ENCODE data around the gene PPP1R3F.
A peak's percentile ranks its signal among the peaks of the same experiment; 100 is the strongest.

PPP1R3F gene

DNA sequence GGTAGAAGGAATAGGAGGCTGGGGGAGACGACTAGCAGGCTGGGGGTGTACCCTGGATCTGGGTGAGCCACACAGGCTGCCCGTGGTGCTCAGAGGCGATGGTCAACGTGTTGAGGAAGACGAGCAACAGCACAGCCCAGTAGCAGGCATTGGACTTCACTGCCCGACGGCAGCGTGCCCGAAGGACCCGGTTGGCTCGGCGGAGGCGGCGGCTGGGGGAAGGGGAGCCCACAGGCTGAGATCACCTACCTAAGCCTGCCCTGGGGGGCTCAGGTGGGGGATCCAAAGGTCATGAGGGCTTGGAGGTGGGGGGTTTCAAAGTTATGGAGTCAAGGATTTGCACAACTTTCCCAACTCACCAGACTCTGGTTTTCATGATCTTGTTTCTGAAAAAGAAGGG, 43.7 kb upstream of the PPP1R3F start:
- ATAC-seq: no peak
- TF ChIP-seq ARNTL (CRISPR knock-in tag; IDR thresholded peaks at IDR 0.05; ENCODE audit: borderline replicate concordance, low read depth) (no peak), TOX (CRISPR knock-in tag; IDR thresholded peaks at IDR 0.05; ENCODE audit: borderline replicate concordance) (no peak), ESRRG (CRISPR knock-in tag; IDR thresholded peaks at IDR 0.05) (no peak), BACH2 (CRISPR knock-in tag; IDR thresholded peaks at IDR 0.05; ENCODE audit: borderline replicate concordance) (no peak), PPARA (CRISPR knock-in tag; IDR thresholded peaks at IDR 0.05; ENCODE audit: borderline replicate concordance) (no peak), CSDC2 (CRISPR knock-in tag; IDR thresholded peaks at IDR 0.05) (no peak)

DNA sequence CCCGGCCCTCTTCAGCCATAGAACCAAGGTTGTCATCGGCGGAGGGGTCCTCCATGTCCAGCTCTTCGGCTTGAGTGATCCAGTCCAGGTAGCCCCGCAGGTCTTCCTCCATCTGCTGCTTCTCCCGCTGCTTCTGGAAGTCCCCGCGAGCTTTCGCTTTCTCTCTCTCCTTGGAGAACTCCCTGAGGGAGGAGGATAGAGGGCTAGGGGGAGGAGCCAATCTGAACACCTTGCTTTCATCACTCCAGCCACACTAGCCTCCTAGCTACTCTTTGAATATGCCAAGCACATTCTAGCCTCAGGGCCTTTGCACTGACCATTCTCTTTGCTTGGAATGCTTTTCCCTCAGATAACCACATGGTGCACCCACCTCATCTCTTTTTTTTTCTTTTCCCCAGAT, 42.6 kb upstream of the PPP1R3F start:
- ATAC-seq: no peak
- TF ChIP-seq SNAI2 (CRISPR knock-in tag; IDR thresholded peaks at IDR 0.05): no peak
- TF ChIP-seq ZFP3 (CRISPR knock-in tag; IDR thresholded peaks at IDR 0.05): no peak
- no peak for TF ChIP-seq ISL1 (CRISPR knock-in tag; IDR thresholded peaks at IDR 0.05)
- no peak for TF ChIP-seq GLIS3 (CRISPR knock-in tag; IDR thresholded peaks at IDR 0.05)
- no peak for TF ChIP-seq ARNTL (CRISPR knock-in tag; IDR thresholded peaks at IDR 0.05; ENCODE audit: borderline replicate concordance, low read depth)
- no peak for TF ChIP-seq TCF4 (CRISPR knock-in tag; IDR thresholded peaks at IDR 0.05; ENCODE audit: borderline replicate concordance)
- TF ChIP-seq, protein P1, sequence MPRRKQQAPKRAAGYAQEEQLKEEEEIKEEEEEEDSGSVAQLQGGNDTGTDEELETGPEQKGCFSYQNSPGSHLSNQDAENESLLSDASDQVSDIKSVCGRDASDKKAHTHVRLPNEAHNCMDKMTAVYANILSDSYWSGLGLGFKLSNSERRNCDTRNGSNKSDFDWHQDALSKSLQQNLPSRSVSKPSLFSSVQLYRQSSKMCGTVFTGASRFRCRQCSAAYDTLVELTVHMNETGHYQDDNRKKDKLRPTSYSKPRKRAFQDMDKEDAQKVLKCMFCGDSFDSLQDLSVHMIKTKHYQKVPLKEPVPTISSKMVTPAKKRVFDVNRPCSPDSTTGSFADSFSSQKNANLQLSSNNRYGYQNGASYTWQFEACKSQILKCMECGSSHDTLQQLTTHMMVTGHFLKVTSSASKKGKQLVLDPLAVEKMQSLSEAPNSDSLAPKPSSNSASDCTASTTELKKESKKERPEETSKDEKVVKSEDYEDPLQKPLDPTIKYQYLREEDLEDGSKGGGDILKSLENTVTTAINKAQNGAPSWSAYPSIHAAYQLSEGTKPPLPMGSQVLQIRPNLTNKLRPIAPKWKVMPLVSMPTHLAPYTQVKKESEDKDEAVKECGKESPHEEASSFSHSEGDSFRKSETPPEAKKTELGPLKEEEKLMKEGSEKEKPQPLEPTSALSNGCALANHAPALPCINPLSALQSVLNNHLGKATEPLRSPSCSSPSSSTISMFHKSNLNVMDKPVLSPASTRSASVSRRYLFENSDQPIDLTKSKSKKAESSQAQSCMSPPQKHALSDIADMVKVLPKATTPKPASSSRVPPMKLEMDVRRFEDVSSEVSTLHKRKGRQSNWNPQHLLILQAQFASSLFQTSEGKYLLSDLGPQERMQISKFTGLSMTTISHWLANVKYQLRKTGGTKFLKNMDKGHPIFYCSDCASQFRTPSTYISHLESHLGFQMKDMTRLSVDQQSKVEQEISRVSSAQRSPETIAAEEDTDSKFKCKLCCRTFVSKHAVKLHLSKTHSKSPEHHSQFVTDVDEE (CRISPR knock-in tag; IDR thresholded peaks at IDR 0.05): no peak
- TF ChIP-seq, protein P2, sequence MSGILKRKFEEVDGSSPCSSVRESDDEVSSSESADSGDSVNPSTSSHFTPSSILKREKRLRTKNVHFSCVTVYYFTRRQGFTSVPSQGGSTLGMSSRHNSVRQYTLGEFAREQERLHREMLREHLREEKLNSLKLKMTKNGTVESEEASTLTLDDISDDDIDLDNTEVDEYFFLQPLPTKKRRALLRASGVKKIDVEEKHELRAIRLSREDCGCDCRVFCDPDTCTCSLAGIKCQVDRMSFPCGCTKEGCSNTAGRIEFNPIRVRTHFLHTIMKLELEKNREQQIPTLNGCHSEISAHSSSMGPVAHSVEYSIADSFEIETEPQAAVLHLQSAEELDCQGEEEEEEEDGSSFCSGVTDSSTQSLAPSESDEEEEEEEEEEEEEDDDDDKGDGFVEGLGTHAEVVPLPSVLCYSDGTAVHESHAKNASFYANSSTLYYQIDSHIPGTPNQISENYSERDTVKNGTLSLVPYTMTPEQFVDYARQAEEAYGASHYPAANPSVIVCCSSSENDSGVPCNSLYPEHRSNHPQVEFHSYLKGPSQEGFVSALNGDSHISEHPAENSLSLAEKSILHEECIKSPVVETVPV (CRISPR knock-in tag; IDR thresholded peaks at IDR 0.05): no peak
- no peak for TF ChIP-seq ZFP30 (CRISPR knock-in tag; IDR thresholded peaks at IDR 0.05)
- TF ChIP-seq TOX (CRISPR knock-in tag; IDR thresholded peaks at IDR 0.05; ENCODE audit: borderline replicate concordance): no peak

DNA sequence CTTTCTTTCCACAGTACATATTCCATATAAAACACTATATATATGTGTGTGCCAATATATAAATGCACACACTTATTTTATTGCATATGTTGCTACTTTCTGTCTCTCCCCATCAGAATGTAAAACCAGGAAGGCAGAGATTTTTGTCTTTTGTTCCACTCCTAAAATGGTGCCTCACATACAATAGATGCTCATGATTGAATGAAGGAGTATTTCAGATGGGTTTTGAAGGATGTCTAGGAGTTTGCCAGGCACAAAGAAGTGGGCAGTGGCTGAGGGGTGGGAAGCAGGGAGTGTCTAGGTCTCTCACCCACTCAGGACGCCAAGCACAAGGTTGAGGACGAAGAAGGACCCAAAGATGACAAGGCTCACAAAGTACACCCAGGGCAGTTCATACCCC, 41.9 kb upstream of the PPP1R3F start:
- TF ChIP-seq ZNF8 (CRISPR knock-in tag; IDR thresholded peaks at IDR 0.05) (no peak), ZFP3 (CRISPR knock-in tag; IDR thresholded peaks at IDR 0.05) (peak; percentile 92)
- ATAC-seq: no peak

DNA sequence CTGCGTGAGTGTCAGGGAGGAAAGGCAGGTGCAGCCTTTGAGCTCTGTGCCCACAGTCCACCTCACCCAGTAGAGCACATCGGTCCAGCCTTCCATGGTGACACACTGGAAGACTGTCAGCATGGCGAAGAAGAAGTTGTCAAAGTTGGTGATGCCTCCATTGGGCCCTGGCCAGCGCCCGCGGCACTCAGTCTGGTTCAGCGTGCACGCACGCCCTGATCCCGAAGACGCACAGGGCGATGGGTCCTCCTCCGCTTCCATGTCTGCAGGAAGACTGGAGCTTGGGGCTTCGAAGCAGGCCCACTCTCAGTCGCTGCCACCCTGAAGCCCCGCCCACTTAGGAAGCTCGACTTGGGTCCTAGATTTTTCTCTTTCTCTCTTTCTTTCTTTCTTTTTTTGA, 41.4 kb upstream of the PPP1R3F start:
- ATAC-seq: no peak
- TF ChIP-seq ZC3H10 (CRISPR knock-in tag; IDR thresholded peaks at IDR 0.05) (no peak), BACH2 (CRISPR knock-in tag; IDR thresholded peaks at IDR 0.05; ENCODE audit: borderline replicate concordance) (no peak), PPARA (CRISPR knock-in tag; IDR thresholded peaks at IDR 0.05; ENCODE audit: borderline replicate concordance) (no peak), OSR1 (CRISPR knock-in tag; IDR thresholded peaks at IDR 0.05) (no peak), ISL1 (CRISPR knock-in tag; IDR thresholded peaks at IDR 0.05) (no peak), TOX (CRISPR knock-in tag; IDR thresholded peaks at IDR 0.05; ENCODE audit: borderline replicate concordance) (no peak), RARB (CRISPR knock-in tag; IDR thresholded peaks at IDR 0.05) (no peak), CSDC2 (CRISPR knock-in tag; IDR thresholded peaks at IDR 0.05) (no peak)
- TF ChIP-seq, protein P1 (CRISPR knock-in tag; IDR thresholded peaks at IDR 0.05): no peak
- TF ChIP-seq, protein P3, sequence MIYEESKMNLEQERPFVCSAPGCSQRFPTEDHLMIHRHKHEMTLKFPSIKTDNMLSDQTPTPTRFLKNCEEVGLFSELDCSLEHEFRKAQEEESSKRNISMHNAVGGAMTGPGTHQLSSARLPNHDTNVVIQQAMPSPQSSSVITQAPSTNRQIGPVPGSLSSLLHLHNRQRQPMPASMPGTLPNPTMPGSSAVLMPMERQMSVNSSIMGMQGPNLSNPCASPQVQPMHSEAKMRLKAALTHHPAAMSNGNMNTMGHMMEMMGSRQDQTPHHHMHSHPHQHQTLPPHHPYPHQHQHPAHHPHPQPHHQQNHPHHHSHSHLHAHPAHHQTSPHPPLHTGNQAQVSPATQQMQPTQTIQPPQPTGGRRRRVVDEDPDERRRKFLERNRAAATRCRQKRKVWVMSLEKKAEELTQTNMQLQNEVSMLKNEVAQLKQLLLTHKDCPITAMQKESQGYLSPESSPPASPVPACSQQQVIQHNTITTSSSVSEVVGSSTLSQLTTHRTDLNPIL (CRISPR knock-in tag; IDR thresholded peaks at IDR 0.05; ENCODE audit: low read depth): no peak
- TF ChIP-seq, protein P4, sequence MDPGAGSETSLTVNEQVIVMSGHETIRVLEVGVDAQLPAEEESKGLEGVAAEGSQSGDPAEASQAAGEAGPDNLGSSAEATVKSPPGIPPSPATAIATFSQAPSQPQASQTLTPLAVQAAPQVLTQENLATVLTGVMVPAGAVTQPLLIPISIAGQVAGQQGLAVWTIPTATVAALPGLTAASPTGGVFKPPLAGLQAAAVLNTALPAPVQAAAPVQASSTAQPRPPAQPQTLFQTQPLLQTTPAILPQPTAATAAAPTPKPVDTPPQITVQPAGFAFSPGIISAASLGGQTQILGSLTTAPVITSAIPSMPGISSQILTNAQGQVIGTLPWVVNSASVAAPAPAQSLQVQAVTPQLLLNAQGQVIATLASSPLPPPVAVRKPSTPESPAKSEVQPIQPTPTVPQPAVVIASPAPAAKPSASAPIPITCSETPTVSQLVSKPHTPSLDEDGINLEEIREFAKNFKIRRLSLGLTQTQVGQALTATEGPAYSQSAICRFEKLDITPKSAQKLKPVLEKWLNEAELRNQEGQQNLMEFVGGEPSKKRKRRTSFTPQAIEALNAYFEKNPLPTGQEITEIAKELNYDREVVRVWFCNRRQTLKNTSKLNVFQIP (CRISPR knock-in tag; IDR thresholded peaks at IDR 0.05; ENCODE audit: borderline replicate concordance, low read depth): no peak
- TF ChIP-seq, protein P2 (CRISPR knock-in tag; IDR thresholded peaks at IDR 0.05): no peak

All from SK-N-SH treated with all-trans-retinoic acid at 6 μM for 48 hours (cell line).